GM18951 (cell line): ENCODE data around the gene LTC4S.

Experiments
- POLR2A ChIP-seq: IDR thresholded peaks from 4 replicates; pipeline ENCODE4 v1.6.1; 2011; ENCODE audit warnings: mild to moderate bottlenecking; ENCODE audit not compliant: insufficient read length, insufficient read depth; ENCODE audit errors: extremely low read depth
- in situ Hi-C: fragments of 300-500 bp; cut with MboI; formaldehyde crosslinking; loops from one replicate; pipeline ENCODE4 v1.12.0; 2022; ENCODE audit warnings: low sequenced_read_pairs, mixed read lengths, inconsistent platforms; ENCODE audit not compliant: unreplicated experiment

LTC4S gene

DNA sequence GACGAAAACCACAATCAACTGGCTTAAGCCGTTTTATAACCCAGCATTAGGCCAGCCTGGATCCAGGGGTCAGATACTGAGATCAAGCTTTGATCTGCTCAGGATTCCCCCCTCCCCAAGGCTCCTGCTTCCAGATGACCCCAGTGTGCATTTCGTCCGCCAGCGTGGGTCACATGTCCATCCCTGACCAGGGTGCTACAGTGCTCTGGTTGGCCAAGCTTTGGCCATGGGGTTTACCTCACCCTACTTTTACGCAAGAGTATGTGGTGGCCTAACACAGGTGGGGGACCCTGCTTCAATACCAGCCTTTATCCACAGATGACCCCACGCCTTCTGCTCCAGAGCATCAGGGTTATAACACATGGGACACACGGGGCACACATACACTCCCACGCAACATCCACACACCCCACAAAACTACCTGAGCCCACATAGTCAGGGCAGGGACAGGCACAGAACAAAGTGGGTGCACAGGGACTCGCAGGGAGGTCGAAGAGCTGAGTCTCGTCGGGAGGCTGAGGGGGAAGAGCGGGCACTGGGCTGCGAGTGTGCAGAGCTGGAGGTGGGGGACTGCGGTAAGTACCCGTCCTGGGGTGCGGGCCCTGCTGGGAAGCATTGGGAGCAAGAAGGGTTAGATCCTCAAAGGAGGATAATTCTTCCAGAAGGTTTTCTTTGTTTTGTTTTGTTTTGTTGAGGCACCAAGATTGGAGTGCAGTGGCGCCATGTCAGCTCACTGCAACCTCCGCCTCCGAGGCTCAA is 21.9 kb downstream of the LTC4S start:
- TF ChIP-seq POLR2A, result no peak

GRCh38 chr5:179816401-179816795 is 22.6 kb downstream of the LTC4S start:
- in situ Hi-C loops, result no loop called here

More for the DNA sequence above, 21.9 kb downstream of the LTC4S start:
- in situ Hi-C loops, result no loop called here

DNA sequence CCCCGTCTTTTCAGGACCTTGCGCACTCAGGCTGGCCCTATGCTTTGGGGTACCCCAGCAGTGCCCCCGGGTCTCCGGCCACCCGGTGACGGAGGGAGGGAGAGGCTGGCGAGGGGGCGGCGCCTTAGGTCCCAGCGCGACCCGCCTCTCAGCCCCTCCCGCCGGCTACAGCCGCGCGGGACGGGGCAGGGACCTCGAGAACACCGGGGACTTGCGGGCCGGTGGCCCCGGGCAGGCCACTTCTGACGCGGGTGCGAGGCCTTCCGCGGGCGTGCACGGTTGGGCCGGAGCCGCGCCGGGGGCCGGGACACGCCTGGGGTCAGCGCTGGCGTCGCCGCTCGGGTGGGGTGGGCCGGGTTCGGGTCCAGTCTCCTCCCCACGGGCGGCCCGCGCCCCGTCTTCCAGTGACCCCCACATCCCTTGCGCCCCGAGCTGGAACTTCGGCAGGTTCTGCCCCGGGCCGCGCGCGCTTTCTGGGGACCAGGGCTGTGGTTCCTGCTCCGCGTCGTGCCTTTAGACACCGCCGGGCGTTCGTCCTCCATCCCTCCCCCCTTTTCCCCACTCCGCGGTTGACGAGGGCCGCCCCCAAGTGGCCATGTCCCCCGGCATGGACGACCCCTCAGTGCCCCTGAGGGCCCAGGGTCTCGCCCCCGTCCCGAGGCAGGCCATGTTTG is 23.1 kb downstream of the LTC4S start:
- TF ChIP-seq POLR2A, result peak; percentile 29
- in situ Hi-C loops, result no loop called here

More at GRCh38 chr5:179816401-179816795, 22.6 kb downstream of the LTC4S start:
- TF ChIP-seq POLR2A, result no peak

DNA sequence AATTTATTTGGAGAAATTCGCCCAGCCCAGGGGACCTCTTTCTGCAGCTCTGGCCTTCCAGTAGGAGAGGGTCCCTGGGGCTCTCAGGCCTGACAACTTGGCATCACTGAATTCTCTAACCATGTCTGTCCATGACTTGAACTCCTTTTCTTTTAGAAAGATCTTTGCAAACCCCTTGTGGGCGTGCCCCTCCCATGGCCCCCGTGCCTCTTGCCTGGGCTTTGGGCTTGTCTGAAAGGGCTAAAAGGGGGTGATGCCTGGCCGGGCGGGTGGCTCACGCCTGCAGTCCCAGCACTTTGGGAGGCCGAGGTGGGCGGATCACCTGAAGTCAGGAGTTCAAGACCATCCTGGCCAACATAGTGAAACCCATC is 23.7 kb downstream of the LTC4S start:
- in situ Hi-C loops, result no loop called here
- TF ChIP-seq POLR2A, result no peak

DNA sequence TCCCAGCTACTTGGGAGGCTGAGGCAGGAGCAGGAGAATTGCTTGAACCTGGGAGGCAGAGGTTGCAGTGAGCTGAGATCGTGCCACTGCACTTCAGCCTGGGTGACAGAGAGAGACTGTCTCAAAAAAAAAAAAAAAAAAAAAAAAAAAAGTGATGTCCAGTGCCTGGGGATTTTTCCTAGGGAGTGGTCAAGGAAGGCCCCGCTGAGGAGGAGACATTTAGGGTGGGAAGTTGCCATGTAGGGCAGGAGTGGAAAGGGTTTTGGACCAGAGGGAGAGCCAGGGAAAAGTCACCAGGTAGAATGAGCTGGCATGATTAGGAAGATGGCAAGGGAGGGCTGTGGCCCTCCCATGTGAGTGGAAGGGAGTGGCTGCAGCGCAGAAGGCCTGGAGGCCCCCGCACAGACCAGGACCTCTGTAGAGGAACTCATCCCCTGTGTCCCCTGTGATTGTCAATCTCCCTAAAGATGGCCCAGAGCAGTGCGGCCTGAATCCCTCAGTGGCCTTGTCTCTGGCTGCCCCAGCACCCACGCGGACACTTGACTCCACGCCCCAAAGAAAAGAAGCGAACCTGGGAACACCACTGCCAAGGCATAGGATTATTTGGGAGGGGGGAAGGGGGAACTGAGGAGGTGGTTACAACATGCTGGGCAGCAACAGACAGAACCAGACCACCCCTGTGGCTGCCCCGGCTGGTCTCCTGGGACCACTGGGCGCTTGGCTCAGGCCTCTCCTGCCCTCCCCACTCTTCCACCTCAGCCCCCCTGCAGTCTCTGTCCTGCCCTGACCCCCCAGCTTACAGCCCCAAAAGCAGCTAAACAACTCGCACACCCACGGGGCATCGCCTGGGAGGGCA is 24.3 kb downstream of the LTC4S start:
- TF ChIP-seq POLR2A, result no peak
- in situ Hi-C loops, result no loop called here

DNA sequence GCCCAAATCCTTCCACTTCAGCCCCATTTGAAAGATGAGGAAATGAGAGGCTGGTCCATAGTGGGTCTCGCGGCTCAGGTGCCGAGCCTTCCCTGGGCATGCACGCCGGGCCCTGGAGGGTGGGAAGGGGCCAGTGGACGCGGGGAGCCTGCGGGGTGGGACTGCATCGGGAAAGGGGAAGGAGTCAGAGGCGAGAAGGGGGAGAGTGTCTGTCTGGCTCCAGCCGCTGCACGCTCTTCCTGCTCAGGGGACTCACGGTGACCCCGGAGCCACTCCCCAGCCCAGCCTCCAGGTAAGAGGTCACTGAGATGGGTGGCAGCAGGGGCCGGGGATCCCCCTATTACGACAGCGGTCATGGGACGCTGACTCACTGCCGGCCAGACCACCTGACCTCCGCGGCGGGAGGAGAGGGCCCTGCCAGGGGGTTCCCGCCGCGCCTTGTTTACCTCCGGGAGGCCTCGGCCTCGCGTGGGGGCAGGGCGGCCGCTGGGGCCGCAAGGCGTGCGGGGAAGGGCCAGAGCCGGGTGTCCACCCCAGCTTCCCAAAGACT is 25.0 kb downstream of the LTC4S start:
- TF ChIP-seq POLR2A, result peak; percentile 71
- in situ Hi-C loops, result no loop called here

- in situ Hi-C loops, result no loop called here
These were observed 25.7 kb downstream of the LTC4S start for GRCh38 chr5:179819296-179820126.

DNA sequence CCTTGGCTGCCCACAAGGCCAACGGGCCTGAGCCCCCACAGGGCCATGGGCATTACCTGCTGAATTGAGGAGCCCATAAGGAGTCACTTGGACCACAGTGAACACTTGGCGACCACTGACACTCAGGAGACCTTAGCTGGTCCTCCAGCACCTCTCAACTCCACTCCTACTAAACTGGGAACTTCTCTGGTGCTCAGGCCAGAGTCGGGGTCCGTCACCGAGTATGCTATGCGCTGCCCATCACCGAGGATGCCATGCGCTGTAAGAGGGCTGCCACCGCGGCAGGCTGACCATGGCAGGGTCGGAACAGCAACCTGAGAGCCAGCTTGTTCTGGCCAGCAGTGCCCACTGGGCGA is 26.3 kb downstream of the LTC4S start:
- TF ChIP-seq POLR2A, result no peak
- in situ Hi-C loops, result no loop called here

More at GRCh38 chr5:179819296-179820126, 25.7 kb downstream of the LTC4S start:
- TF ChIP-seq POLR2A, result no peak

- in situ Hi-C loops, result no loop called here
- peak; percentile 100 for TF ChIP-seq POLR2A
These were observed 26.9 kb downstream of the LTC4S start, which contains the start of gene SQSTM1 for GRCh38 chr5:179820483-179821297. Gene SQSTM1 (plus strand): TSS chr5:179820905. CDS start chr5:179820937, 32 bp downstream.

DNA sequence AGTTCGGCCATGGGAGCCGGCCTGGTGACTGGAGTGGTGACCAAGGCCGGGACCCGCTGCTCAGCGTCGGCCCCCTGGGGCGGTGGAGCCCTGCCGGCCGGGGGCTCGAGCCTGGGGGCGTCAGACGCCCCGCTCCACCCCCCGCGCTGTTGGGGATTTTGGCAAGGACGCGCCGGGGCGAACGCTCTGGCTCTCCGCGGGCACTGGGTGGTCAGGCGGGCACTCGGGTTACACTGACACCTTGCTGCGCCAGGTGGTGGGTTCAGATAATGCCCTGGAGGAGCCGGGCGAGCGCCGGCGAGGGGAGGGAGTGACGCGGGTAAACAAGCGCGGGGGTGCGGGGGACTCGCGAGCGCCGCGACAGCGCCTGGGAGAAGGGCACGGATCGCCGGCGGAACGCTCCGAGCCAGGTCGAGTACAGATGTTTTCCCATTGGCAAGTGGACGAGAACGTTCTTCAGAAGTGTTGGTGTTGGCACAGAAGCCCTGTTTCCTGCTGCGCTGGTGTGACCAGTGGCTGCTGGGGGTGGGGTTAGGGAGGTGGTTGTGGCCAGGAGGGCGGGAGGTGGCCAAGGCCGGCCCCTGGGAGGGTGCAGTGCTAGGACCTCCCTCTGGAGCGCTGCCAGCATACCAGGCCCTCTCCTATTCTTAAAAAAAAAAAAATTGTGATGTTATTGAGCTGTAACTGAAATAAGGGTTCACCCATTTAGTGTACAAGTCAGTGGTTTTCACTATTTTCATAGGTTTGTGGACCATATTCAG is 27.7 kb downstream of the LTC4S start:
- TF ChIP-seq POLR2A, result peak; percentile 63
- in situ Hi-C loops, result no loop called here

DNA sequence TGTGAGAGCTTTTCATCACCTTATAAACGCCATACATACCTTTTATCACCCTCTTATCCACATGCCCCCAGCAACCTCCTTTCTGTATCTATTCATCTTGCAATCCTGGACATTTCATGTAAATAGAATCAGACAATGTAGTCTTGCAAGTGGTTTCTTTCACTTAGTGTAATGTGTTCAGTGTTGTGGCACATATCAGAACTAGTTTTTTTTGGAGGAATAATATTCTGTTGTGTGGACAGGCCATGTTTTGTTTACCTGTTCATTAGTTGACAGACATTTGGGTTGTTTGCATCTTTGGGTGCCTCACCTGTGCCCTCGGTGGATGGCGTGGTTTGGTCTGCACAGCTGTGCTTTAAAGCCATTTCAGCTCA is 28.3 kb downstream of the LTC4S start:
- no peak for TF ChIP-seq POLR2A
- in situ Hi-C loops, result no loop called here
